Vagina (tissue), 2 donors: ENCODE results near the gene CD47.

Experiments used
- CTCF ChIP-seq, 3 experiments: fragments of 450-650 bp in 2 of 3; fragments of 200-600 bp in 1 of 3; sonication (generic) in 1 of 3; IDR thresholded peaks; one replicate each; pipeline ENCODE4 v1.5.1; 2017 to 2019; ENCODE audit warnings: antibody characterized with exemption in 3 of 3, mild to moderate bottlenecking in 2 of 3, moderate library complexity in 2 of 3
- POLR2AphosphoS5 ChIP-seq, 2 donors: sonication (generic); formaldehyde crosslinking; IDR thresholded peaks; one replicate each; pipeline ENCODE4 v1.9.0; 2017; ENCODE audit warnings: antibody characterized with exemption in 2 of 2, mild to moderate bottlenecking in 2 of 2, low read depth in 1 of 2; ENCODE audit not compliant: insufficient read depth in 1 of 2

- TF ChIP-seq CTCF (IDR thresholded peaks at IDR 0.05) (no peak), POLR2AphosphoS5 (IDR thresholded peaks at IDR 0.05; ENCODE audit: insufficient read depth in 1 of 2, low read depth in 1 of 2) (no peak)
Observed at GRCh38 chr3:108088697-108089096, 2.1 kb downstream of the CD47 start.
